Astrocyte (in vitro differentiated cells and primary cell): ENCODE data around the gene PRF1. TPM values are rescaled to one million over a fixed set of nuclear protein-coding genes. Genes with fewer than 3 reads are reported as not detected.

Source experiments
- DNase-seq: peaks from one replicate; pipeline ENCODE4 v3.0.0-alpha.2; 2010; ENCODE audit warnings: low read depth
- FAIRE-seq: peaks from 2 replicates; lab custom pipeline; 2011; peaks lifted over from hg19 to GRCh38; lab: Jason Lieb, UNC
- H2AFZ ChIP-seq: 2 replicates; pipeline ENCODE4 v1.6.0; 2012; ENCODE audit warnings: low read depth, low read length, inconsistent platforms
- H3K27ac ChIP-seq: 2 replicates; pipeline ENCODE4 v1.5.1; 2011; ENCODE audit warnings: low read depth, low read length, inconsistent platforms
- H3K27me3 ChIP-seq: 2 replicates; pipeline ENCODE4 v1.6.0; 2011; ENCODE audit warnings: low read length, inconsistent platforms; ENCODE audit not compliant: insufficient read depth
- H3K36me3 ChIP-seq: 2 replicates; pipeline ENCODE4 v1.5.1; 2011; ENCODE audit warnings: low read length, inconsistent platforms; ENCODE audit not compliant: insufficient read depth
- H3K4me1 ChIP-seq: 2 replicates; pipeline ENCODE4 v1.5.1; 2011; ENCODE audit warnings: low read length, inconsistent platforms; ENCODE audit not compliant: insufficient read depth
- H3K4me2 ChIP-seq: 2 replicates; pipeline ENCODE4 v1.6.0; 2012; ENCODE audit warnings: low read length, inconsistent platforms
- H3K4me3 ChIP-seq: 2 replicates; pipeline ENCODE4 v1.5.1; 2011; ENCODE audit warnings: low read depth, mild to moderate bottlenecking, low read length, inconsistent platforms; ENCODE audit not compliant: insufficient read depth
- H3K79me2 ChIP-seq: 2 replicates; pipeline ENCODE4 v1.6.0; 2012; ENCODE audit warnings: mild to moderate bottlenecking, low read length, inconsistent platforms; ENCODE audit not compliant: insufficient read depth
- H3K9ac ChIP-seq: 2 replicates; pipeline ENCODE4 v1.6.0; 2012; ENCODE audit warnings: mild to moderate bottlenecking, low read length, inconsistent platforms
- H3K9me3 ChIP-seq: 2 replicates; pipeline ENCODE4 v1.5.1; 2012; ENCODE audit warnings: low read depth, mild to moderate bottlenecking, low read length, inconsistent platforms; ENCODE audit not compliant: insufficient read depth
- H4K20me1 ChIP-seq: 2 replicates; pipeline ENCODE4 v1.6.0; 2012; ENCODE audit warnings: low read length, inconsistent platforms; ENCODE audit not compliant: insufficient read depth
- H3K27ac Mint-ChIP-seq: one replicate; pipeline ENCODE4 v1.8.0; 2021; ENCODE audit warnings: mild to moderate bottlenecking, mixed read lengths; ENCODE audit not compliant: unreplicated experiment
- H3K27me3 Mint-ChIP-seq: one replicate; pipeline ENCODE4 v1.8.0; 2021; ENCODE audit warnings: low read depth, mixed read lengths; ENCODE audit not compliant: unreplicated experiment
- H3K36me3 Mint-ChIP-seq: one replicate; pipeline ENCODE4 v1.8.0; 2021; ENCODE audit warnings: low read depth, mixed read lengths; ENCODE audit not compliant: unreplicated experiment
- H3K4me1 Mint-ChIP-seq: one replicate; pipeline ENCODE4 v1.8.0; 2021; ENCODE audit warnings: low read depth, mixed read lengths; ENCODE audit not compliant: unreplicated experiment
- H3K4me3 Mint-ChIP-seq: one replicate; pipeline ENCODE4 v1.8.0; 2021; ENCODE audit warnings: mild to moderate bottlenecking, moderate library complexity, mixed read lengths; ENCODE audit not compliant: unreplicated experiment
- H3K9me3 Mint-ChIP-seq: one replicate; pipeline ENCODE4 v1.8.0; 2021; ENCODE audit warnings: mild to moderate bottlenecking, mixed read lengths; ENCODE audit not compliant: unreplicated experiment
- CTCF ChIP-seq: IDR thresholded peaks from 2 replicates; pipeline ENCODE4 v1.5.1; 2011; ENCODE audit warnings: low read depth, mild to moderate bottlenecking, inconsistent platforms, low read length, moderate library complexity; ENCODE audit not compliant: insufficient read depth
- EZH2 ChIP-seq: IDR thresholded peaks from 2 replicates; pipeline ENCODE4 v1.6.1; 2012; ENCODE audit warnings: mild to moderate bottlenecking, low read length, inconsistent platforms; ENCODE audit not compliant: insufficient read depth
- total RNA-seq: library from RNA; stranded (reverse); gene quantifications from 2 replicates; pipeline ENCODE4 v1.2.1, GENCODE V29; 2021

The PRF1 gene
- total RNA-seq, 1 donor from 2014 or later = 0.16 TPM

- Mint-ChIP-seq H3K27me3 (peaks cover 62% of the 10 kb centered on the region), H3K9me3 (no peaks in the 10 kb centered on the region), H3K36me3 (peaks cover 2% of the 10 kb centered on the region), H3K27ac (no peak overlapping the region), H3K4me1 (no peaks in the 10 kb centered on the region), H3K4me3 (no peak overlapping the region)
- Histone ChIP-seq H3K4me2 (no peak overlapping the region), H2AFZ (no peak overlapping the region), H3K4me3 (no peak overlapping the region), H3K27me3 (peaks cover 4% of the 10 kb centered on the region), H4K20me1 (no peaks in the 10 kb centered on the region), H3K4me1 (no peaks in the 10 kb centered on the region), H3K9me3 (no peaks in the 10 kb centered on the region), H3K36me3 (no peaks in the 10 kb centered on the region), H3K9ac (no peak overlapping the region), H3K27ac (no peak overlapping the region), H3K79me2 (no peaks in the 10 kb centered on the region)
- no peak for TF ChIP-seq EZH2
- TF ChIP-seq CTCF = no peak
- no peak for DNase-seq
- no peak for FAIRE-seq
Observed at GRCh38 chr10:70566515-70567290, 35.8 kb downstream of the PRF1 start.

GRCh38 chr10:70565556-70566514 is 36.7 kb downstream of the PRF1 start:
- no peak overlapping the region for H3K27ac ChIP-seq
- peaks cover 2% of the 10 kb centered on the region for H3K36me3 Mint-ChIP-seq
- FAIRE-seq (no peak), DNase-seq (no peak)
- H3K4me3 Mint-ChIP-seq = no peak overlapping the region
- TF ChIP-seq CTCF (no peak), EZH2 (no peak)
- peaks cover 4% of the 10 kb centered on the region for H3K27me3 ChIP-seq
- H3K4me1 ChIP-seq = no peaks in the 10 kb centered on the region
- no peaks in the 10 kb centered on the region for H3K36me3 ChIP-seq
- no peak overlapping the region for H3K4me3 ChIP-seq
- H3K9ac ChIP-seq = no peak overlapping the region
- peaks cover 62% of the 10 kb centered on the region for H3K27me3 Mint-ChIP-seq
- peaks cover 2% of the 10 kb centered on the region for H3K4me1 Mint-ChIP-seq
- no peak overlapping the region for H3K27ac Mint-ChIP-seq
- no peaks in the 10 kb centered on the region for H3K9me3 Mint-ChIP-seq
- no peaks in the 10 kb centered on the region for H4K20me1 ChIP-seq
- no peaks in the 10 kb centered on the region for H3K79me2 ChIP-seq
- no peak overlapping the region for H3K4me2 ChIP-seq
- H2AFZ ChIP-seq = no peak overlapping the region
- no peaks in the 10 kb centered on the region for H3K9me3 ChIP-seq
